Tibial artery (tissue), 4 donors: Measurements from ENCODE around the gene STON2.

Source experiments
- DNase-seq, 2 donors: peaks; one replicate each; pipeline ENCODE4 v3.0.0-alpha.2; 2019
- H3K27ac ChIP-seq, 2 donors: fragments of 200-600 bp; sonication (generic) in 1 of 2; 1 replicate in 1 of 2; 2 replicates in 1 of 2; pipeline ENCODE4 v1.5.1; 2018 to 2019; ENCODE audit warnings: mild to moderate bottlenecking in 1 of 2
- H3K27me3 ChIP-seq, 2 donors: fragments of 200-600 bp; sonication (generic) in 1 of 2; one replicate each; pipeline versions ENCODE4 v1.5.1 to v1.6.0; 2016 to 2019
- H3K36me3 ChIP-seq, 3 donors: fragments of 200-600 bp; sonication (generic) in 2 of 3; one replicate each; pipeline ENCODE4 v1.5.1; 2016 to 2019; ENCODE audit warnings: mild to moderate bottlenecking in 2 of 3
- H3K4me1 ChIP-seq, 4 donors: fragments of 200-600 bp; sonication (generic) in 2 of 4; 1 replicate in 3 of 4; 2 replicates in 1 of 4; pipeline ENCODE4 v1.5.1; 2016 to 2019
- H3K4me3 ChIP-seq, 2 donors: fragments of 200-600 bp; sonication (generic) in 1 of 2; 1 replicate in 1 of 2; 2 replicates in 1 of 2; pipeline ENCODE4 v1.5.1; 2018 to 2019; ENCODE audit warnings: mild to moderate bottlenecking in 2 of 2
- H3K9me3 ChIP-seq, 3 donors: fragments of 200-600 bp; sonication (generic) in 1 of 3; one replicate each; pipeline ENCODE4 v1.5.1; 2016 to 2019
- intact Hi-C: fragments of 100-400 bp; cut with DNase I; formaldehyde crosslinking; loops from one replicate; pipeline ENCODE4 v1.15.0; 2023; ENCODE audit warnings: low total_unique reads
- TF ChIP-seq, protein P1 (sequence below), 2 experiments: fragments of 200-600 bp in 1 of 2; fragments of 450-650 bp in 1 of 2; IDR thresholded peaks; one replicate each; pipeline ENCODE4 v1.5.1; 2017 to 2019; ENCODE audit warnings: antibody characterized with exemption in 2 of 2, mild to moderate bottlenecking in 1 of 2, moderate library complexity in 1 of 2

The STON2 gene

DNA sequence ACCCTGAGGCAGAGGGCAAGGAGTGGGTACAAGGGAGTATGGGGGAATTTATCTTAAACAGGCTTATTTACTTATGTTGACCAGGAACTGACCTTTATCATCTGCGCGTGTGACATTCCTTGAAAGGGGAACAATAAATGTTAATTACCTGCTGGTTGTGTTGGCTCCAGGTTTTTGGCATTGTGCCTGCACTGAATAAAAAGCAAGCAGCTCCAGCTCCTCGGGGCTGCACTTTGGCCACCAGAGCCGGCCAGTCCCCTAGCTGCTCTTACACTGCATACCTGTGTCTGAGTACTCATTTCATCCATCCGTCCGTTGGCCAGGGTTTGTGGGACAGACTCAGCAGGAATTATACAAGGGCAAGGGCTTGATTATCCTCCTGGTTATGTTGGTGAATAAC, 110.6 kb downstream of the STON2 start:
- no peak for DNase-seq
- Histone ChIP-seq H3K27ac (no peak overlapping the region), H3K27me3 (no peaks in the 10 kb centered on the region), H3K36me3 (no peaks in the 10 kb centered on the region), H3K9me3 (no peaks in the 10 kb centered on the region), H3K4me1 (no peaks in the 10 kb centered on the region), H3K4me3 (no peak overlapping the region)
- intact Hi-C loops, result no loop called here
- TF ChIP-seq, protein P1, sequence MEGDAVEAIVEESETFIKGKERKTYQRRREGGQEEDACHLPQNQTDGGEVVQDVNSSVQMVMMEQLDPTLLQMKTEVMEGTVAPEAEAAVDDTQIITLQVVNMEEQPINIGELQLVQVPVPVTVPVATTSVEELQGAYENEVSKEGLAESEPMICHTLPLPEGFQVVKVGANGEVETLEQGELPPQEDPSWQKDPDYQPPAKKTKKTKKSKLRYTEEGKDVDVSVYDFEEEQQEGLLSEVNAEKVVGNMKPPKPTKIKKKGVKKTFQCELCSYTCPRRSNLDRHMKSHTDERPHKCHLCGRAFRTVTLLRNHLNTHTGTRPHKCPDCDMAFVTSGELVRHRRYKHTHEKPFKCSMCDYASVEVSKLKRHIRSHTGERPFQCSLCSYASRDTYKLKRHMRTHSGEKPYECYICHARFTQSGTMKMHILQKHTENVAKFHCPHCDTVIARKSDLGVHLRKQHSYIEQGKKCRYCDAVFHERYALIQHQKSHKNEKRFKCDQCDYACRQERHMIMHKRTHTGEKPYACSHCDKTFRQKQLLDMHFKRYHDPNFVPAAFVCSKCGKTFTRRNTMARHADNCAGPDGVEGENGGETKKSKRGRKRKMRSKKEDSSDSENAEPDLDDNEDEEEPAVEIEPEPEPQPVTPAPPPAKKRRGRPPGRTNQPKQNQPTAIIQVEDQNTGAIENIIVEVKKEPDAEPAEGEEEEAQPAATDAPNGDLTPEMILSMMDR (IDR thresholded peaks at IDR 0.05), result no peak

DNA sequence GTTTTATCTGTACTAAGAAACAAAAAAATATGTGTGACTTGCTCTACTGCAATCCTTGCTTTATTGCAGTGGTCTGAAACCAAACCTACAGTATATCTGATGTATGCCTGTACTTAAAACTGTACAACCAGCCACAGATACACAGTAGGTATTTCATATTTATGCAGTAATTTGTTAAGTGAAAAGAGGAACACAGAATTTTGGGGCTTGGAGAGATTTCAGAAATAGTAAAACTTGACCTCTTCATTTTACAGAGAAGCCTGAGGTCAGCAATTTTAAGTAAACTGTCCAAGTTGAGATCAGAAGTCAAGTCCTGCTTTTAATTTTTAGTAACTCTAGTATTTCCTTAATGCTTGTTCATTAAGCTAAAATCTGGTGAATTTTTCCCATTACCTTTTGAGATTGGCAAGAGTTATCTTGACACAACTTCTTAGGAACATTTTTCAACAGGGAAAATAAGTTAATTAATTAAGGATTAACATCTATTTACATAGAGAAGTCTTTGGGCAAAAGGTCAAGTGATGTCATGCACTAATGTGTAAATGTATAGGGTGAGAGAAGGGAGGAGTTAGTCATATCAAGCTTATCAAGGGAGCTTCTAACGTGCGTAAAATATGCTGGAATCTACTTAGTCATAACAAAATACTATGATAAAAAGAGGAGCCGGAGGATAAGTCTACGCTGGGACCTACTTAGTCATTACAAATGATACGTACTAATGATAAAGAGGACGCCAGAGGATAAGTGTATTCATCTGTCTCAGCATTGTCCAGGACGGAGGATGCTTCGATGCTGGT, 113.4 kb downstream of the STON2 start:
- Histone ChIP-seq H3K4me3 (no peak overlapping the region), H3K36me3 (no peaks in the 10 kb centered on the region), H3K4me1 (no peaks in the 10 kb centered on the region), H3K27ac (no peak overlapping the region), H3K9me3 (no peaks in the 10 kb centered on the region), H3K27me3 (no peaks in the 10 kb centered on the region)
- DNase-seq, result no peak
- TF ChIP-seq, protein P1 (IDR thresholded peaks at IDR 0.05), result no peak
- intact Hi-C loops, result no loop called here

DNA sequence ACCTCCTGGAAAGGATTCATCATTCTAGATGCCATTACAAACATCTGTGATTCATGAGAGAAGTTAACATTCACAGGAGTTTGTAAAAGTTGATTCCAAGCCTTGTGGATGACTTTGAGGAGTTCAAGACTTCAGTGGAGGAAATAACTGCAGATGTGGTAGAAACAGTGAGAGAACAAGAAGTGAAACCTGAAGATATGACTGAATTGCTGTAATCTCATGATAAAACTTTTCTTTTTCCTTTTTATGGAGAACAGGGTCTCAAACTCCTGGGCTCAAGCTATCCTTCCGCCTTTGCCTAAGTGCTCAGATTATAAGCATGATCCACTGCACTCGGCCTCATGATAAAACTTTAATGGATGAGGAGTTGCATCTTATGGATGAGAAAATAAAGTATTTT, 114.9 kb downstream of the STON2 start:
- no peaks in the 10 kb centered on the region for H3K9me3 ChIP-seq
- H3K36me3 ChIP-seq, result no peaks in the 10 kb centered on the region
- TF ChIP-seq, protein P1 (IDR thresholded peaks at IDR 0.05), result no peak
- H3K4me1 ChIP-seq, result no peaks in the 10 kb centered on the region
- H3K27me3 ChIP-seq, result no peaks in the 10 kb centered on the region
- H3K27ac ChIP-seq, result no peak overlapping the region
- intact Hi-C loops, result no loop called here
- DNase-seq, result no peak
- no peak overlapping the region for H3K4me3 ChIP-seq

DNA sequence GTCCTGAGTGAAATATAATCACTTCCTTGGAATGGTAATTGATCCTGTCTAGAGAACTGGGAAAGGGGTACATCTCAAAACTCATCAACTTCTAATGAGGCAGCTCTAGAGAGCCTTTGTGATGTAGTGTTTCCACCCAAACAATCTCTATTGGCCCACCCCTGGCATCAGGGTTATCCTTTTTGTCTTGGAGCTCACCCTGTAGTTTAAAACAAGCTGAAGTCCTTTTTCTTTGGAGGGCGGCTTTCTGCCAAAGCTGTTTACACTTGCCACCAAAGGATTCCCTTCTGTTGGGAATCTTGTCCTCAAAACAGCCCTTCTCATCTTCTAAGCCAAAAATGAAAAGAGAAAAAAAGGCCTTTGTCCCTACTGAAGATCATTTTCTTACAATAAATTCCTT, 118.8 kb downstream of the STON2 start:
- Histone ChIP-seq H3K4me1 (no peaks in the 10 kb centered on the region), H3K4me3 (no peak overlapping the region), H3K9me3 (no peaks in the 10 kb centered on the region), H3K27me3 (peaks cover 0 to 4% of the 10 kb centered on the region in 2 donors), H3K27ac (no peak overlapping the region), H3K36me3 (no peaks in the 10 kb centered on the region)
- DNase-seq, result no peak
- intact Hi-C loops, result no loop called here
- TF ChIP-seq, protein P1 (IDR thresholded peaks at IDR 0.05), result no peak

DNA sequence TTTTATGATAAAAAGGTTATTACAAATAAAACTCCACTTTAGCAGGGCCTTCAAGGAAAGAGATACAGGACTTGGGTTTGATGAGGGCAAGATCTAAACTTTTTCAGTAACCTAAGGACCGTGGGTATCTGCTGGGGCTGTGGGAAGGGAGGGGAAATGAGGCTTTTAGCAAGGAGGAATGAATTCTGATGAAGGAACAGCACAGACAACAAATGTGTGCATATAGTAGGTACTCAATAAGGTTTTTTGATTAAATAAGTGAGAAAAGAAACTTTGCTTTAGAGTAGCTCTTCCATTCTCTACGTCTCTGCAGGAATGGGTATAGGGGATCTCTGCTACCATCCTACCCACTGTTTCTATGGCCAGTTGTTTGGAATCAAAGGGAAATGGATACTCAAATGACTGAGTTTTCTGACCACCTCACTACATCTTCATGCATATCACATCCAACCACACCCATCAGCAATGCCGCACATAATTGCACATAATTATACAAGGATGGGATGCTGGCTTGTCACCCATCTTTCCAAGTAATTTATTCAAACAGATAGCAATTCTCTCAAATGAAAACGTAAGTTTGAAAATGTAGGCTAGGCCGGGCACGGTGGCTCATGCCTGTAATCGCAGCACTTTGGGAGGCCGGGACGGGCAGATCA, 119.9 kb downstream of the STON2 start:
- H3K27ac ChIP-seq, result no peak overlapping the region
- no peaks in the 10 kb centered on the region for H3K36me3 ChIP-seq
- TF ChIP-seq, protein P1 (IDR thresholded peaks at IDR 0.05), result no peak
- no peak overlapping the region for H3K4me3 ChIP-seq
- DNase-seq, result no peak
- peaks cover 0 to 4% of the 10 kb centered on the region in 2 donors for H3K27me3 ChIP-seq
- no peaks in the 10 kb centered on the region for H3K4me1 ChIP-seq
- intact Hi-C loops, result no loop called here
- H3K9me3 ChIP-seq, result no peaks in the 10 kb centered on the region
